Right lobe of liver (tissue), 4 donors: ENCODE measurements around the gene PPP2R5A.

Experiments used
- CTCF ChIP-seq, 4 donors: fragments of 200-600 bp in 3 of 4; fragments of 450-650 bp in 1 of 4; IDR thresholded peaks; one replicate each; pipeline versions ENCODE4 v1.5.1 to v1.8.0; 2016 to 2022; ENCODE audit warnings: antibody characterized with exemption in 4 of 4, mild to moderate bottlenecking in 2 of 4
- POLR2A ChIP-seq: fragments of 450-650 bp; IDR thresholded peaks from one replicate; pipeline ENCODE4 v1.6.1; 2017; ENCODE audit warnings: antibody characterized with exemption, mild to moderate bottlenecking
- donor health status: DM: no; HTN: no; CAD: no.
- donor health status: DM: no; HTN: no; CAD: no.
- donor health status: DM: no; HTN: yes; CAD: no.

- TF ChIP-seq CTCF (IDR thresholded peaks at IDR 0.05) = no peak
- no peak for TF ChIP-seq POLR2A
These were observed 18.2 kb upstream of the PPP2R5A start for GRCh38 chr1:212267017-212267416.
